Myocyte (in vitro differentiated cells): ENCODE measurements around the gene MAP2K3. TPM values are rescaled to one million over a fixed set of nuclear protein-coding genes. Genes with fewer than 3 reads are reported as not detected.

Experiments used
- DNase-seq: peaks from one replicate; pipeline ENCODE4 v3.0.0-alpha.2; 2012; ENCODE audit warnings: low read depth
- total RNA-seq: library from RNA; depleted of rRNA; stranded (reverse); fragments of >200 nt; gene quantifications from 2 replicates; pipeline ENCODE4 v1.2.3, GENCODE V29; 2014

The MAP2K3 gene
- total RNA-seq, 1 donor from 2014 or later: 25.8 TPM

GRCh38 chr17:21252796-21253645, 31.5 kb upstream of the MAP2K3 start, which contains the start of gene NATD1:
Gene NATD1, minus strand, starts transcription at chr17:21253410. Its CDS starts 146 bp downstream, at chr17:21253264.
- peak; percentile 91 for DNase-seq

GRCh38 chr17:21253646-21254441, 30.7 kb upstream of the MAP2K3 start:
- no peak for DNase-seq

GRCh38 chr17:21258593-21258992, 25.9 kb upstream of the MAP2K3 start:
- no peak for DNase-seq

GRCh38 chr17:21262259-21262993, 22.1 kb upstream of the MAP2K3 start:
- no peak for DNase-seq

- no peak for DNase-seq
These were observed 21.1 kb upstream of the MAP2K3 start for GRCh38 chr17:21263376-21263775.

GRCh38 chr17:21268596-21269188, 15.8 kb upstream of the MAP2K3 start:
- no peak for DNase-seq

GRCh38 chr17:21269394-21269793, 15.1 kb upstream of the MAP2K3 start:
- no peak for DNase-seq

- DNase-seq: no peak
These were observed 12.9 kb upstream of the MAP2K3 start for GRCh38 chr17:21271454-21272183.

GRCh38 chr17:21272250-21272649, 12.3 kb upstream of the MAP2K3 start:
- no peak for DNase-seq

- DNase-seq: no peak
These were observed 11.4 kb upstream of the MAP2K3 start for GRCh38 chr17:21272881-21273792.

- DNase-seq: peak; percentile 89
These were observed 9.4 kb upstream of the MAP2K3 start for GRCh38 chr17:21275047-21275578.

- DNase-seq: peak; percentile 91
These were observed 8.8 kb upstream of the MAP2K3 start for GRCh38 chr17:21275579-21276263.

GRCh38 chr17:21276264-21276588, 8.3 kb upstream of the MAP2K3 start:
- no peak for DNase-seq

- DNase-seq: no peak
These were observed 7.2 kb upstream of the MAP2K3 start for GRCh38 chr17:21277332-21277731.

- DNase-seq: peak; percentile 71
These were observed 5.9 kb upstream of the MAP2K3 start for GRCh38 chr17:21278450-21279197.

- DNase-seq: no peak
These were observed 5.3 kb upstream of the MAP2K3 start for GRCh38 chr17:21279198-21279535.

- DNase-seq: no peak
These were observed 4.9 kb upstream of the MAP2K3 start for GRCh38 chr17:21279582-21279981.

- peak; percentile 87 for DNase-seq
These were observed 4.4 kb upstream of the MAP2K3 start for GRCh38 chr17:21280081-21280518.
